ENCODE data around the gene CPNE5. TPM values are rescaled to one million over a fixed set of nuclear protein-coding genes. Genes with fewer than 3 reads are reported as not detected.

The CPNE5 gene
- total and polyA plus RNA-seq, 4 donors = 0.93 to 5.2 (median 3.8) TPM

- TF ChIP-seq, protein P1, sequence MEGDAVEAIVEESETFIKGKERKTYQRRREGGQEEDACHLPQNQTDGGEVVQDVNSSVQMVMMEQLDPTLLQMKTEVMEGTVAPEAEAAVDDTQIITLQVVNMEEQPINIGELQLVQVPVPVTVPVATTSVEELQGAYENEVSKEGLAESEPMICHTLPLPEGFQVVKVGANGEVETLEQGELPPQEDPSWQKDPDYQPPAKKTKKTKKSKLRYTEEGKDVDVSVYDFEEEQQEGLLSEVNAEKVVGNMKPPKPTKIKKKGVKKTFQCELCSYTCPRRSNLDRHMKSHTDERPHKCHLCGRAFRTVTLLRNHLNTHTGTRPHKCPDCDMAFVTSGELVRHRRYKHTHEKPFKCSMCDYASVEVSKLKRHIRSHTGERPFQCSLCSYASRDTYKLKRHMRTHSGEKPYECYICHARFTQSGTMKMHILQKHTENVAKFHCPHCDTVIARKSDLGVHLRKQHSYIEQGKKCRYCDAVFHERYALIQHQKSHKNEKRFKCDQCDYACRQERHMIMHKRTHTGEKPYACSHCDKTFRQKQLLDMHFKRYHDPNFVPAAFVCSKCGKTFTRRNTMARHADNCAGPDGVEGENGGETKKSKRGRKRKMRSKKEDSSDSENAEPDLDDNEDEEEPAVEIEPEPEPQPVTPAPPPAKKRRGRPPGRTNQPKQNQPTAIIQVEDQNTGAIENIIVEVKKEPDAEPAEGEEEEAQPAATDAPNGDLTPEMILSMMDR (IDR thresholded peaks at IDR 0.05; ENCODE audit: control extremely low read depth, extremely low read depth) = no peak
- no peak overlapping the region for H3K27ac ChIP-seq (ENCODE audit: low read depth in 1 of 2, low read length in 1 of 2)
- WGBS, 2 donors = 76 to 77% methylated on average over 13 of the region's 13 CpGs
- H3K4me3 ChIP-seq = no peak overlapping the region
- no peaks in the 10 kb centered on the region for H3K9me3 ChIP-seq (ENCODE audit: control insufficient read depth in 4 of 4, insufficient read depth in 3 of 4, low read length in 3 of 4)
- no peak overlapping the region for H3K9ac ChIP-seq (ENCODE audit: insufficient read depth in 1 of 2, low read length in 2 of 2)
- no peaks in the 10 kb centered on the region for H3K4me1 ChIP-seq (ENCODE audit: control insufficient read depth in 5 of 5, insufficient read depth in 5 of 5, low read length in 5 of 5)
- no peaks in the 10 kb centered on the region for H3K36me3 ChIP-seq (ENCODE audit: control insufficient read depth in 4 of 4, insufficient read depth in 4 of 4, low read length in 4 of 4)
- DNase-seq = no peak
- no peak for ATAC-seq (ENCODE audit: insufficient read depth, low FRiP score)
- no peaks in the 10 kb centered on the region for H3K27me3 ChIP-seq (ENCODE audit: control insufficient read depth in 3 of 3, insufficient read depth in 3 of 3, low read length in 2 of 3)
Observed at GRCh38 chr6:36717231-36717825, 121.9 kb downstream of the CPNE5 start.

GRCh38 chr6:36716476-36717093, 122.7 kb downstream of the CPNE5 start:
- 84 to 95% methylated on average over 8 of the region's 8 CpGs for WGBS, 2 donors
- H3K9ac ChIP-seq (ENCODE audit: insufficient read depth in 1 of 2, low read length in 2 of 2) = no peak overlapping the region
- no peak overlapping the region for H3K4me3 ChIP-seq
- DNase-seq (no peak), ATAC-seq (ENCODE audit: insufficient read depth, low FRiP score) (no peak)
- H3K27ac ChIP-seq (ENCODE audit: low read depth in 1 of 2, low read length in 1 of 2) = no peak overlapping the region
- no peaks in the 10 kb centered on the region for H3K27me3 ChIP-seq (ENCODE audit: control insufficient read depth in 3 of 3, insufficient read depth in 3 of 3, low read length in 2 of 3)
- no peaks in the 10 kb centered on the region for H3K4me1 ChIP-seq (ENCODE audit: control insufficient read depth in 5 of 5, insufficient read depth in 5 of 5, low read length in 5 of 5)
- TF ChIP-seq, protein P1 (IDR thresholded peaks at IDR 0.05; ENCODE audit: control extremely low read depth, extremely low read depth) = no peak
- no peaks in the 10 kb centered on the region for H3K36me3 ChIP-seq (ENCODE audit: control insufficient read depth in 4 of 4, insufficient read depth in 4 of 4, low read length in 4 of 4)
- H3K9me3 ChIP-seq (ENCODE audit: control insufficient read depth in 4 of 4, insufficient read depth in 3 of 4, low read length in 3 of 4) = no peaks in the 10 kb centered on the region

DNA sequence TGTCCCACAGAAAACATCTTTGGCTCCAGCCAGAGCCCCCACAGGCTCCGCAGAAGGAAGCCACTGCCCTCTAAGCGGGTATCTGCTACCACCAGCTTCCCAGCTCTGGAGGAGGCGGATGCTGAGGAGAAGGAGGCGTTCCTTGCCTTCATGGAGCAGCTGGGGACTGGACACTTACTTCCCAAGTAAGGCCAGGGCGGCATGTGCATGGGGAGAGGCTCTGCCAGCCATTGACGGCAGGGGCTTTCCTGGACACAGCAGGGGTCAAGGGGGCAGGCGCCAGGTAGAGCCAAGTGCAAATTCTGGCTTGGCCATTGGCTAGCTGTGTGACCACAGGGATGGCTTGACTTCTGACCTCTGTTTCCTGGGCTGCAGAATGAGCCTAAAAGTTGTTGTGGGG, 123.8 kb downstream of the CPNE5 start:
- WGBS, 2 donors = 91 to 96% methylated on average over 7 of the region's 7 CpGs
- Histone ChIP-seq H3K27me3 (ENCODE audit: control insufficient read depth in 3 of 3, insufficient read depth in 3 of 3, low read length in 2 of 3) (no peaks in the 10 kb centered on the region), H3K9ac (ENCODE audit: insufficient read depth in 1 of 2, low read length in 2 of 2) (no peak overlapping the region), H3K27ac (ENCODE audit: low read depth in 1 of 2, low read length in 1 of 2) (no peak overlapping the region), H3K36me3 (ENCODE audit: control insufficient read depth in 4 of 4, insufficient read depth in 4 of 4, low read length in 4 of 4) (no peaks in the 10 kb centered on the region), H3K9me3 (ENCODE audit: control insufficient read depth in 4 of 4, insufficient read depth in 3 of 4, low read length in 3 of 4) (no peaks in the 10 kb centered on the region), H3K4me3 (no peak overlapping the region), H3K4me1 (ENCODE audit: control insufficient read depth in 5 of 5, insufficient read depth in 5 of 5, low read length in 5 of 5) (no peaks in the 10 kb centered on the region)
- no peak for DNase-seq
- TF ChIP-seq, protein P1 (IDR thresholded peaks at IDR 0.05; ENCODE audit: control extremely low read depth, extremely low read depth) = no peak
- ATAC-seq (ENCODE audit: insufficient read depth, low FRiP score) = no peak

Data from lung (tissue), 12 donors.